K562 (cell line): ENCODE results near the gene CLIP2. TPM values are rescaled to one million over a fixed set of nuclear protein-coding genes. Genes with fewer than 3 reads are reported as not detected.

Experiments
- ATAC-seq: fragments of 200-7000 bp; cut with Tn5 transposase; 3 replicates; pipeline ENCODE4 v1.9.1; 2020; ENCODE audit warnings: moderate library complexity
- Bru-seq: library from RNA; stranded (reverse); fragments of 400-500 nt; gene quantifications from one replicate; lab custom pipeline; 2021; lab: Mats Ljungman, UMichigan
- BruChase-seq, 2 experiments: library from RNA; stranded (reverse); fragments of 400-500 nt; gene quantifications; one replicate each; lab custom pipeline; 2021; lab: Mats Ljungman, UMichigan
- BruUV-seq: library from RNA; stranded (reverse); fragments of 400-500 nt; replicated peaks from 2 replicates; lab custom pipeline; 2021; lab: Mats Ljungman, UMichigan
- CTCF ChIA-PET: fragments of 300-600 bp; formaldehyde crosslinking; extraction: SDS; loops from one replicate; lab custom pipeline; 2021; ENCODE audit warnings: low intra/inter-chr PET ratio; lab: Yijun Ruan, JAX
- POLR2A ChIA-PET: fragments of 300-600, 350-650 bp; sonication (Branson Sonifier 250); formaldehyde crosslinking; extraction: SDS; loops from one replicate; lab custom pipeline; 2021; ENCODE audit warnings: antibody characterized with exemption, inconsistent platforms; lab: Yijun Ruan, JAX
- DNase-seq, 4 experiments: peaks; one replicate each; pipeline versions ENCODE4 v3.0.0 to v3.0.0-alpha.2; 2011 to 2018; ENCODE audit warnings: low spot score in 3 of 4, mixed read lengths in 3 of 4; ENCODE audit errors: extremely low read depth in 1 of 4
- FAIRE-seq: peaks from 2 replicates; lab custom pipeline; 2011; peaks lifted over from hg19 to GRCh38; lab: Jason Lieb, UNC
- H2AFZ ChIP-seq: 2 replicates; pipeline ENCODE4 v1.6.0; 2011; ENCODE audit warnings: low read depth, low read length, control low read depth, inconsistent platforms
- H3K27ac ChIP-seq: fragments of 200-600 bp; 3 replicates; pipeline ENCODE4 v1.8.0; 2011; ENCODE audit warnings: low read depth, mild to moderate bottlenecking, control low read depth, inconsistent platforms, low read length, moderate library complexity, mixed read lengths; ENCODE audit errors: extremely low read depth
- H3K27me3 ChIP-seq, 2 experiments: fragments of 300-600 bp in 1 of 2; 2 replicates in 1 of 2; 3 replicates in 1 of 2; pipeline versions ENCODE4 v1.6.0 to v1.8.0; 2011; ENCODE audit warnings: inconsistent platforms in 2 of 2, low read length in 2 of 2, mild to moderate bottlenecking in 1 of 2, mixed read lengths in 1 of 2, moderate library complexity in 1 of 2; ENCODE audit not compliant: control insufficient read depth in 2 of 2, insufficient read depth in 2 of 2
- H3K36me3 ChIP-seq: fragments of 300-600 bp; 3 replicates; pipeline ENCODE4 v1.8.0; 2011; ENCODE audit warnings: mild to moderate bottlenecking, low read length, inconsistent platforms; ENCODE audit not compliant: control insufficient read depth, insufficient read depth
- H3K4me1 ChIP-seq, 2 experiments: fragments of 200-600 bp in 1 of 2; replicated peaks in 1 of 2; 2 replicates in 1 of 2; 3 replicates in 1 of 2; pipeline versions ENCODE4 v1.5.1 to v1.8.0; 2011; ENCODE audit warnings: inconsistent platforms in 2 of 2, low read length in 2 of 2, mild to moderate bottlenecking in 1 of 2, mixed read lengths in 1 of 2, moderate library complexity in 1 of 2; ENCODE audit not compliant: control insufficient read depth in 2 of 2, insufficient read depth in 2 of 2
- H3K4me2 ChIP-seq: 2 replicates; pipeline ENCODE4 v1.6.1; 2011; ENCODE audit warnings: low read length, control low read depth, inconsistent platforms, mixed read lengths; ENCODE audit not compliant: insufficient read depth
- H3K4me3 ChIP-seq: fragments of 200-600 bp; sonication (generic), shearing (Covaris generic); 2 replicates; pipeline ENCODE4 v1.5.1; 2016; ENCODE audit warnings: control low read depth, inconsistent platforms
- H3K79me2 ChIP-seq: fragments of 200-600 bp; 3 replicates; pipeline ENCODE4 v1.8.0; 2011; ENCODE audit warnings: low read length, inconsistent platforms; ENCODE audit not compliant: control insufficient read depth, insufficient read depth
- H3K9ac ChIP-seq, 2 experiments: 2 replicates each; pipeline versions ENCODE4 v1.6.0 to v1.6.1; 2011; ENCODE audit warnings: low read depth in 2 of 2, low read length in 2 of 2, control low read depth in 1 of 2, inconsistent platforms in 1 of 2, mild to moderate bottlenecking in 1 of 2, mixed read lengths in 1 of 2; ENCODE audit not compliant: insufficient read depth in 1 of 2
- H3K9me1 ChIP-seq: one replicate; pipeline ENCODE4 v1.6.0; 2011; ENCODE audit warnings: inconsistent platforms, mild to moderate bottlenecking, low read length, moderate library complexity; ENCODE audit not compliant: control insufficient read depth, insufficient read depth
- H3K9me3 ChIP-seq: replicated peaks from 2 replicates; pipeline ENCODE4 v1.5.1; 2011; ENCODE audit warnings: low read depth, low read length, inconsistent platforms; ENCODE audit not compliant: control insufficient read depth, insufficient read depth
- H4K20me1 ChIP-seq: replicated peaks from 2 replicates; pipeline ENCODE4 v1.6.1; 2011; ENCODE audit warnings: low read length, inconsistent platforms, mixed read lengths; ENCODE audit not compliant: control insufficient read depth, insufficient read depth
- CREB1 ChIP-seq, 2 experiments: sonication (generic) in 1 of 2; formaldehyde crosslinking in 1 of 2; IDR thresholded peaks; 2 replicates each; pipeline versions ENCODE4 v1.6.1 to v1.8.0; 2012 to 2022; ENCODE audit warnings: inconsistent platforms in 1 of 2, mild to moderate bottlenecking in 1 of 2, missing genetic modification reagents in 1 of 2, moderate library complexity in 1 of 2
- NBN ChIP-seq: fragments of 450-650 bp; IDR thresholded peaks from 2 replicates; pipeline ENCODE4 v1.6.1; 2016; ENCODE audit warnings: low read depth, mild to moderate bottlenecking
- NCOA1 ChIP-seq: fragments of 450-650 bp; IDR thresholded peaks from 2 replicates; pipeline ENCODE4 v1.6.1; 2016; ENCODE audit warnings: low read depth
- PURB ChIP-seq: sonication (generic); formaldehyde crosslinking; IDR thresholded peaks from 2 replicates; pipeline ENCODE4 v1.9.0; 2021; ENCODE audit warnings: low read depth, mild to moderate bottlenecking, missing genetic modification reagents
- SRSF1 ChIP-seq: fragments of 200-400 bp; formaldehyde crosslinking; IDR thresholded peaks from 2 replicates; pipeline ENCODE4 v1.6.1; 2017; ENCODE audit warnings: mild to moderate bottlenecking, low read depth, low read length, moderate library complexity
- TEAD1 ChIP-seq, 2 experiments: fragments of 450-650 bp in 1 of 2; sonication (generic) in 1 of 2; formaldehyde crosslinking; IDR thresholded peaks; 2 replicates each; pipeline versions ENCODE4 v1.4.0 to v1.8.0; 2020 to 2022; ENCODE audit warnings: mild to moderate bottlenecking in 2 of 2, missing genetic modification reagents in 1 of 2
- THAP12 ChIP-seq: fragments of 250-450 bp; sonication (Bioruptor Pico); IDR thresholded peaks from 2 replicates; pipeline ENCODE4 v1.9.0; 2021; ENCODE audit warnings: mild to moderate bottlenecking, inconsistent platforms
- ZBTB49 ChIP-seq: sonication (generic); formaldehyde crosslinking; IDR thresholded peaks from 2 replicates; pipeline ENCODE4 v1.8.0; 2022; ENCODE audit warnings: missing genetic modification reagents, mild to moderate bottlenecking, borderline replicate concordance
- ZKSCAN1 ChIP-seq: fragments of 150-350 bp; IDR thresholded peaks from 2 replicates; pipeline ENCODE4 v1.6.1; 2016; ENCODE audit warnings: low read depth, low read length
- ZNF75A ChIP-seq: fragments of 450-650 bp; formaldehyde crosslinking; IDR thresholded peaks from 2 replicates; pipeline ENCODE4 v1.4.0; 2020; ENCODE audit warnings: mild to moderate bottlenecking
- WGBS: fragments of 100-300 bp; shearing (Covaris generic); methylation state at CpG from one replicate; pipeline ENCODE4 v1.1.6; 2016; ENCODE audit warnings: low coverage, mixed read lengths; ENCODE audit not compliant: insufficient coverage; ENCODE audit errors: missing lambda C conversion rate; 5-methylcytosine and 5-hydroxymethylcytosine counted together
- in situ Hi-C: fragments of 300-500 bp; cut with MboI; formaldehyde crosslinking; loops from 4 replicates; pipeline ENCODE4 v1.15.0; 2018; ENCODE audit warnings: inconsistent platforms, mixed read lengths
- intact Hi-C: fragments of 100-400 bp; cut with micrococcal nuclease; formaldehyde crosslinking; loops from 2 replicates; pipeline ENCODE4 v1.14.2; 2022
- long read RNA-seq, 3 experiments: library from polyadenylated mRNA in 2 of 3; library from RNA in 1 of 3; unstranded in 2 of 3; stranded (forward) in 1 of 3; transcript quantifications; one replicate each; pipeline ENCODE4 v2.0.0, GENCODE V29; 2019 to 2022
- polyA minus RNA-seq, 3 experiments: library from RNA; depleted of rRNA, polyadenylated mRNA; stranded (reverse); fragments of >200 nt; gene quantifications; 2 replicates each; pipeline ENCODE4 v1.2.3, GENCODE V29; 2011
- polyA plus RNA-seq, 8 experiments: library from polyadenylated mRNA; depleted of rRNA in 4 of 8; stranded (reverse) in 5 of 8; unstranded in 3 of 8; fragments of >200 nt; fragmentation: Nextera tagmentation in 2 of 8; fragmentation: Illumina TruSeq in 1 of 8; extraction: Ambion mirVana in 2 of 8; extraction: Trizol in 1 of 8; gene quantifications; 2 replicates each; pipeline versions ENCODE4 v1.2.1 to v1.2.3, GENCODE V29; 2011 to 2014; ENCODE audit warnings: inconsistent platforms in 1 of 8, missing spikeins in 1 of 8
- total RNA-seq, 7 experiments: library from RNA; depleted of rRNA in 6 of 7; stranded (reverse); fragments of >200 nt in 6 of 7; fragmentation: Illumina TruSeq in 2 of 7; extraction: Trizol in 2 of 7; gene quantifications; 2 replicates each; pipeline versions ENCODE4 v1.2.1 to v1.2.3, GENCODE V29; 2011 to 2021; ENCODE audit warnings: low replicate concordance in 1 of 7

CLIP2 gene
- total RNA-seq (2011; cell fraction: chromatin; rRNA removed; ENCODE audit: low replicate concordance) = 13.7 and 50.4 TPM in 2 replicates
- 18.6 and 27.8 TPM in 2 replicates for total RNA-seq (2011; cell fraction: nucleolus; rRNA removed)
- 13.9 and 16.6 TPM in 2 replicates for total RNA-seq (2011; cell fraction: nucleoplasm; rRNA removed)
- total RNA-seq (2014; rRNA removed) (3.4 and 4.2 TPM in 2 replicates), total RNA-seq (2014; rRNA removed; fragmentation: Illumina TruSeq; extraction: Trizol) (0.91 and 1.8 TPM in 2 replicates), total RNA-seq (2015; rRNA removed; fragmentation: Illumina TruSeq; extraction: Trizol) (3.1 and 3.8 TPM in 2 replicates), total RNA-seq (2021) (4.3 and 5.4 TPM in 2 replicates), polyA plus RNA-seq (2011; rRNA removed) (2.1 and 3.9 TPM in 2 replicates), polyA plus RNA-seq (2014; fragmentation: Illumina TruSeq; extraction: Trizol) (2.5 and 2.8 TPM in 2 replicates), polyA plus RNA-seq (2014; fragmentation: Nextera tagmentation; extraction: Ambion mirVana) (under 1 TPM; 0.07 to 0.10 TPM), polyA plus RNA-seq (2014; rRNA removed) (1.9 and 2.4 TPM in 2 replicates), polyA minus RNA-seq (2011; rRNA and poly(A)+ RNA removed) (4.3 and 5.5 TPM in 2 replicates), Bru-seq, nascent RNA (percentile 41 among the genes with signal in this experiment), BruChase-seq, experiment 1, labeled RNA remaining after a 2-hour chase (percentile 38 among the genes with signal in this experiment), BruChase-seq, experiment 2, labeled RNA remaining after a 6-hour chase (percentile 38 among the genes with signal in this experiment)
- 3.0 and 3.4 TPM in 2 replicates for polyA plus RNA-seq (2011; cell fraction: cytosol; rRNA removed)
- 5.0 and 8.1 TPM in 2 replicates for polyA plus RNA-seq (2011; cell fraction: nucleus; rRNA removed)
- polyA plus RNA-seq (2012) = 3.5 and 6.6 TPM in 2 replicates
- polyA minus RNA-seq (2011; cell fraction: cytosol; rRNA and poly(A)+ RNA removed) = 5.6 and 10.7 TPM in 2 replicates
- polyA minus RNA-seq (2011; cell fraction: nucleus; rRNA and poly(A)+ RNA removed) = 10.0 and 11.3 TPM in 2 replicates
- long read RNA-seq, experiment 1, full-length matches to known transcripts = 2 of 11 reads
- long read RNA-seq, experiment 1, partial matches to known transcripts = 4 of 11 reads
- long read RNA-seq, experiment 1, other reads (novel, unspliced or antisense) = 5 of 11 reads
- long read RNA-seq, experiment 2, partial matches to known transcripts = 0 of 2 reads
- long read RNA-seq, experiment 2, other reads (novel, unspliced or antisense) = 2 of 2 reads
- long read RNA-seq, experiment 3 = 0 reads

- peak within 1 kb of the TSS; percentile 51 for H3K4me3 ChIP-seq
- intact Hi-C loops = loop anchor here (1.0 kb wide), 2 partner anchors 19 to 32 kb away; no protein-coding TSS in a partner anchor
- CTCF ChIA-PET = no interaction called here
- H3K27me3 ChIP-seq = peaks cover 3 to 19% of the 10 kb centered on the region in 2 experiments; a peak in 4 of 5 replicates
- no peaks in the 10 kb centered on the region; the same call in 1 of the 2 replicates for H4K20me1 ChIP-seq
- 2% methylated on average over 42 of the region's 67 CpGs for WGBS
- no peaks in the 10 kb centered on the region for H3K9me1 ChIP-seq
- H3K4me1 ChIP-seq = peaks cover 26 to 34% of the 10 kb centered on the region in 2 experiments
- H2AFZ ChIP-seq = peak within 1 kb of the TSS; percentile 99
- peak within 1 kb of the TSS; percentile 99 for H3K4me2 ChIP-seq
- no TSS peak for BruUV-seq
- H3K9me3 ChIP-seq = no peaks in the 10 kb centered on the region
- in situ Hi-C loops = no loop called here
- FAIRE-seq (no peak), DNase-seq (peak; percentile 87 to 98 (median 96)), ATAC-seq (peak; percentile 97)
- H3K9ac ChIP-seq = peak within 1 kb of the TSS; percentile 50 to 86; a peak in 3 of 4 replicates
- POLR2A ChIA-PET = interaction anchor here (1.1 to 1.7 kb wide), 5 partner anchors 9 to 20 kb away, joined by 3 to 8 read pairs (median 5); no protein-coding TSS in a partner anchor
- no peaks in the 10 kb centered on the region for H3K36me3 ChIP-seq
- no peaks in the 10 kb centered on the region for H3K79me2 ChIP-seq
- H3K27ac ChIP-seq = peak within 1 kb of the TSS; percentile 48; the same call in 1 of the 3 replicates
- TF ChIP-seq PURB (CRISPR knock-in tag) (no peak), NCOA1 (no peak), ZKSCAN1 (no peak), ZNF75A (CRISPR knock-in tag) (no peak), SRSF1 (no peak), TEAD1 (CRISPR knock-in tag; IDR thresholded peaks at IDR 0.05) (peak in 1 of 2 experiments; percentile 78; a peak in 2 of 4 replicates), ZBTB49 (CRISPR knock-in tag) (no peak; the same call in 1 of the 2 replicates), CREB1 (IDR thresholded peaks at IDR 0.05) (0 out of 2 replicates have a peak, but pooled peaks have one; percentile 3), CREB1 (CRISPR knock-in tag; IDR thresholded peaks at IDR 0.05) (no peak), THAP12 (CRISPR knock-in tag) (peak; percentile 62; the same call in 1 of the 2 replicates), NBN (peak; percentile 37; the same call in 1 of the 2 replicates)
Observed at GRCh38 chr7:74289018-74289658, at the start of gene CLIP2. Gene CLIP2 (plus strand): TSS chr7:74289407. CDS start chr7:74317547, 28,140 bp downstream.
